Lower lobe of right lung (tissue), 2 donors: ENCODE measurements around the gene LMNB1. TPM values are rescaled to one million over a fixed set of nuclear protein-coding genes. Genes with fewer than 3 reads are reported as not detected.
"Not testable (repeated sequence)": the region's sequence is repeated elsewhere in the genome, so short reads cannot be mapped to it uniquely, and the experiment has no call there.

ENCODE experiments used
- ATAC-seq, 2 donors: fragments of 200-7000 bp; cut with Tn5 transposase; one replicate each; pipeline ENCODE4 v1.9.1; 2020 to 2022; ENCODE audit warnings: mild to moderate bottlenecking in 2 of 2, moderate library complexity in 2 of 2
- DNase-seq: peaks from one replicate; pipeline ENCODE4 v3.0.0-alpha.2; 2020
- H3K27ac ChIP-seq: fragments of 200-600 bp; one replicate; pipeline ENCODE4 v1.8.0; 2022
- H3K27me3 ChIP-seq: fragments of 200-600 bp; one replicate; pipeline ENCODE4 v1.8.0; 2022; ENCODE audit warnings: low read depth
- H3K36me3 ChIP-seq: fragments of 200-600 bp; one replicate; pipeline ENCODE4 v1.8.0; 2022; ENCODE audit warnings: mild to moderate bottlenecking
- H3K4me1 ChIP-seq: fragments of 200-600 bp; one replicate; pipeline ENCODE4 v1.8.0; 2022
- H3K4me3 ChIP-seq: fragments of 200-600 bp; one replicate; pipeline ENCODE4 v1.8.0; 2022; ENCODE audit warnings: mild to moderate bottlenecking
- H3K9me3 ChIP-seq: fragments of 200-600 bp; one replicate; pipeline ENCODE4 v1.8.0; 2022
- CTCF ChIP-seq: fragments of 200-600 bp; IDR thresholded peaks from one replicate; pipeline ENCODE4 v1.8.0; 2022; ENCODE audit warnings: antibody characterized with exemption, mild to moderate bottlenecking
- intact Hi-C: fragments of 100-400 bp; cut with DNase I; formaldehyde crosslinking; loops from one replicate; pipeline ENCODE4 v1.11.0; 2022
- total RNA-seq: library from RNA; stranded (reverse); fragmentation: NEBNext Ultra II Directional; extraction: Animal tissue kit (Norgen Biotek cat#: 25700); gene quantifications from one replicate; pipeline ENCODE4 v1.2.1, GENCODE V29; 2021
- donor health status: DM: no; HTN: yes; CAD: no; lungs with severe emphysema.

The LMNB1 gene
- total RNA-seq, 1 donor from 2014 or later, result 13.5 TPM

- peaks cover 13% of the 10 kb centered on the region for H3K4me1 ChIP-seq
- no peak overlapping the region for H3K27ac ChIP-seq
- H3K27me3 ChIP-seq, result no peaks in the 10 kb centered on the region
- no peak for TF ChIP-seq CTCF
- DNase-seq, result no peak
- H3K4me3 ChIP-seq, result no peak overlapping the region
- intact Hi-C loops, result no loop called here
- no peak for ATAC-seq
- H3K9me3 ChIP-seq, result no peaks in the 10 kb centered on the region
- no peaks in the 10 kb centered on the region for H3K36me3 ChIP-seq
Measured at GRCh38 chr5:126852841-126853271, 75.9 kb downstream of the LMNB1 start.

GRCh38 chr5:126853541-126854307, 76.8 kb downstream of the LMNB1 start:
- not testable (repeated sequence) for ATAC-seq

GRCh38 chr5:126854526-126855110, 77.7 kb downstream of the LMNB1 start:
- Histone ChIP-seq H3K36me3 (no peaks in the 10 kb centered on the region), H3K27ac (no peak overlapping the region), H3K4me1 (peaks cover 13% of the 10 kb centered on the region), H3K4me3 (no peak overlapping the region), H3K27me3 (no peaks in the 10 kb centered on the region), H3K9me3 (no peaks in the 10 kb centered on the region)
- intact Hi-C loops, result no loop called here
- ATAC-seq (no peak), DNase-seq (no peak)
- TF ChIP-seq CTCF, result no peak

More at GRCh38 chr5:126853541-126854307, 76.8 kb downstream of the LMNB1 start:
- H3K36me3 ChIP-seq, H3K27me3 ChIP-seq, intact Hi-C loops, H3K27ac ChIP-seq, H3K4me3 ChIP-seq, H3K9me3 ChIP-seq, DNase-seq: not testable (repeated sequence)
- peaks cover 13% of the 10 kb centered on the region for H3K4me1 ChIP-seq

GRCh38 chr5:126855266-126855665, 78.3 kb downstream of the LMNB1 start:
- DNase-seq, result no peak
- H3K27me3 ChIP-seq, result no peaks in the 10 kb centered on the region
- no peak overlapping the region for H3K4me3 ChIP-seq
- TF ChIP-seq CTCF, result no peak
- peaks cover 13% of the 10 kb centered on the region for H3K4me1 ChIP-seq
- no peak overlapping the region for H3K27ac ChIP-seq
- no peak for ATAC-seq
- intact Hi-C loops, result no loop called here
- H3K36me3 ChIP-seq, result no peaks in the 10 kb centered on the region
- H3K9me3 ChIP-seq, result no peaks in the 10 kb centered on the region

GRCh38 chr5:126857472-126858410, 80.8 kb downstream of the LMNB1 start:
- no peak for TF ChIP-seq CTCF
- H3K4me1 ChIP-seq, result no peaks in the 10 kb centered on the region
- intact Hi-C loops, result no loop called here
- no peaks in the 10 kb centered on the region for H3K9me3 ChIP-seq
- H3K4me3 ChIP-seq, result no peak overlapping the region
- no peak overlapping the region for H3K27ac ChIP-seq
- DNase-seq, result no peak
- H3K36me3 ChIP-seq, result no peaks in the 10 kb centered on the region
- no peak for ATAC-seq
- no peaks in the 10 kb centered on the region for H3K27me3 ChIP-seq
